GM06990 (cell line): ENCODE data around the gene PRXL2B.

ENCODE experiments used
- DNase-seq: peaks from one replicate; pipeline ENCODE4 v3.0.0-alpha.2; 2011; ENCODE audit not compliant: insufficient read length; ENCODE audit errors: extremely low read depth
- H3K27me3 ChIP-seq: replicated peaks from 2 replicates; pipeline ENCODE4 v1.6.0; 2011; ENCODE audit warnings: low read length; ENCODE audit not compliant: control insufficient read depth, insufficient read depth
- H3K36me3 ChIP-seq: 2 replicates; pipeline ENCODE4 v1.5.1; 2011; ENCODE audit warnings: low read length; ENCODE audit not compliant: control insufficient read depth, insufficient read depth
- H3K4me3 ChIP-seq: replicated peaks from 2 replicates; pipeline ENCODE4 v1.5.1; 2011; ENCODE audit warnings: low read depth, mild to moderate bottlenecking, control low read depth, low read length
- CTCF ChIP-seq: IDR thresholded peaks from 2 replicates; pipeline ENCODE4 v1.5.1; 2011; ENCODE audit warnings: low read length, control low read depth, mild to moderate bottlenecking, inconsistent platforms; ENCODE audit not compliant: insufficient read depth, poor library complexity, severe bottlenecking

The PRXL2B gene

GRCh38 chr1:2540816-2541492 is 45.6 kb upstream of the PRXL2B start:
- Histone ChIP-seq H3K4me3 (no peak overlapping the region), H3K36me3 (no peaks in the 10 kb centered on the region), H3K27me3 (no peaks in the 10 kb centered on the region; the same call in none of the 2 replicates)
- no peak for TF ChIP-seq CTCF
- DNase-seq: no peak

GRCh38 chr1:2541619-2542245 is 44.8 kb upstream of the PRXL2B start:
- no peak for DNase-seq
- Histone ChIP-seq H3K27me3 (no peaks in the 10 kb centered on the region; the same call in none of the 2 replicates), H3K36me3 (no peaks in the 10 kb centered on the region), H3K4me3 (no peak overlapping the region)
- TF ChIP-seq CTCF: no peak

- no peak for DNase-seq
- H3K4me3 ChIP-seq: no peak overlapping the region
- no peaks in the 10 kb centered on the region; the same call in 1 of the 2 replicates for H3K27me3 ChIP-seq
- no peaks in the 10 kb centered on the region for H3K36me3 ChIP-seq
- TF ChIP-seq CTCF: no peak
Observed at GRCh38 chr1:2542246-2542915, 44.2 kb upstream of the PRXL2B start.

GRCh38 chr1:2543543-2544092 is 43.0 kb upstream of the PRXL2B start:
- no peak for DNase-seq
- no peak overlapping the region for H3K4me3 ChIP-seq
- no peaks in the 10 kb centered on the region; the same call in 1 of the 2 replicates for H3K27me3 ChIP-seq
- TF ChIP-seq CTCF: no peak
- no peaks in the 10 kb centered on the region for H3K36me3 ChIP-seq

GRCh38 chr1:2544093-2544874 is 42.3 kb upstream of the PRXL2B start:
- no peak for TF ChIP-seq CTCF
- Histone ChIP-seq H3K27me3 (no peaks in the 10 kb centered on the region; the same call in 1 of the 2 replicates), H3K36me3 (no peaks in the 10 kb centered on the region), H3K4me3 (no peak overlapping the region)
- DNase-seq: no peak
